ENCODE data around the gene CCDC40.

Gene CCDC40

DNA sequence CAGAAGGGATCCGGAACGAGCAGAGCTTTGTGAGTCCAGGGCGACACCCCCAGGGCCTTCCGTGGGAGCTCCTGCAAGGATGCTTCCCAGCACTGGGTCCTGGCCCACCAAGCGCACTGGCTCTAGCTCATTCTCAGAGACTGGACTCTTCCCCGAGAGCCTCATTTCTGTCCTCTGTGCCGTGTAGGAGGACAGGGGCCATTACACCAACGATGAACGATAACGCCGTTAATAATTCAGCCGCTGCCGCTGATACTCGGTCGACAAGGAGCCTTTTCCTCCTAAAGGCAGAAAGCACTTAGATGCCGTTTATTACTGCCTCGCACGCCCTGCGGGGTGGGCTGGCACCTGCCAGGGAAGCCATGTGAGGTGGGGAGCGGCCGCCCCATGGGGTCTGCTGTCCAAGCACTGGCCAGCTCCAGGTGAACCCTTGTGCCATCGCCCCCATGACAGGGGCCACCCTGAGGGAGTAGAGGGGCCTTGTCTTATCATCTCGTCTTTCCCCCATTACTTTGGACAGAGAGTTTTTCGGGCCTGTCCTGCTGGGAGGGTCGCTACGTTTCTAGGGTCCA lies 34.3 kb upstream of the CCDC40 start:
- DNase-seq, result no peak

DNA sequence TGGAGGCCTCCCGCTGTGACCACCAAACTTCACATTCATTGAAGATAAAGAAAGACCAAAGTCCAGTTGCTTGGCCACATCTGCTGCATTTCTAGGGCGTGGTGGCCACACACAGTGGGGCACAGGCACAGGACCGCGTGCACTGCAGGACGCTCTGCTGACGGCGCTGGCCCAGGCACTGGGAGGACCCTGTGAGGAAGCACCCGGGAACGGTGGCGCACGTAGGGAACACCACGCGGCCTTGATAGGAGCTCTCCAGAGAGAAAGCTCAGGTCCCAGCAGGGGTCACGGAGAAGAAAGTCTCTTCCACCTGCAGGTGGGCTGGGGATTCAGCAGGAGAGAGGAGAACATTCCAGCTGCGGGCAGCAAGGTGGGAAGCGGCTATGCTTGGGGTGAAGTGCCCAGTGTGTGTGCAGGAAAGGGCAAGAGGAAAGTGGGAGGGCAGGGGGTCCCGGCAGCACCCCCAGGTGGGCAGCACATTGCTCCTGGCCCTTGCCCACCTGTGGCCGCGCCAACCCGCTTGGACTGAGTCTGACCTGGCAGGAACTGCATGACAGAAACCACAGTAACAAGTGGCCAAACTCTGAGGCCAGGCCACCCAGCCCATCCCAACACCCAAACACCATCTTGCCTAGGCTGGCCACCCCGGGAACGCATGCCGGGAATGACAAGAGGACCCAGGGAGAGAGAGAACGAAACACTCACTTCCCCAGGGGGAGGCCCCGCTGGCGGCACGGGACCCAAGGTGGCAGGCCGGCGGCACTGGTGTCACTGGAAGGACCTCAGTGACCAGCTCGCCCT lies 33.6 kb upstream of the CCDC40 start:
- no peak for DNase-seq

DNA sequence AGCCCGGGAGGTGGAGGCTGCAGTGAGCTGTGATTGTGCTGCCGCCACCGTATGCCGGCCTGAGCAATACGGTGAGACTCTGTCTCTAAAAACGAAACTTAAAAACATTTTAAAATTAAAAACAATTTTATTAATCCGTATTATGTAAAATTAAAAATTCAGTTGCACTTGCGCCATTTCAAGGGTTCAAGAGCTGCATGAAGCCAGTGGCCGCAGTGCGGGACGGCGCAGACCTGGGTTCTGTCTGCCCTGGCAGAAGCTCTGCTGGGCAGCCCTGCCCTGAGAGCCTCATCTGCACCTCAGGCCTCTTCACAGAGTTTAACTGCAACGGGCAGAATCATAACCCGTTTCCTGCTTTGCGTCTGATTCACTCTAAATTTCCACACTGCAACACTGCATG lies 32.5 kb upstream of the CCDC40 start:
- no peak for DNase-seq

DNA sequence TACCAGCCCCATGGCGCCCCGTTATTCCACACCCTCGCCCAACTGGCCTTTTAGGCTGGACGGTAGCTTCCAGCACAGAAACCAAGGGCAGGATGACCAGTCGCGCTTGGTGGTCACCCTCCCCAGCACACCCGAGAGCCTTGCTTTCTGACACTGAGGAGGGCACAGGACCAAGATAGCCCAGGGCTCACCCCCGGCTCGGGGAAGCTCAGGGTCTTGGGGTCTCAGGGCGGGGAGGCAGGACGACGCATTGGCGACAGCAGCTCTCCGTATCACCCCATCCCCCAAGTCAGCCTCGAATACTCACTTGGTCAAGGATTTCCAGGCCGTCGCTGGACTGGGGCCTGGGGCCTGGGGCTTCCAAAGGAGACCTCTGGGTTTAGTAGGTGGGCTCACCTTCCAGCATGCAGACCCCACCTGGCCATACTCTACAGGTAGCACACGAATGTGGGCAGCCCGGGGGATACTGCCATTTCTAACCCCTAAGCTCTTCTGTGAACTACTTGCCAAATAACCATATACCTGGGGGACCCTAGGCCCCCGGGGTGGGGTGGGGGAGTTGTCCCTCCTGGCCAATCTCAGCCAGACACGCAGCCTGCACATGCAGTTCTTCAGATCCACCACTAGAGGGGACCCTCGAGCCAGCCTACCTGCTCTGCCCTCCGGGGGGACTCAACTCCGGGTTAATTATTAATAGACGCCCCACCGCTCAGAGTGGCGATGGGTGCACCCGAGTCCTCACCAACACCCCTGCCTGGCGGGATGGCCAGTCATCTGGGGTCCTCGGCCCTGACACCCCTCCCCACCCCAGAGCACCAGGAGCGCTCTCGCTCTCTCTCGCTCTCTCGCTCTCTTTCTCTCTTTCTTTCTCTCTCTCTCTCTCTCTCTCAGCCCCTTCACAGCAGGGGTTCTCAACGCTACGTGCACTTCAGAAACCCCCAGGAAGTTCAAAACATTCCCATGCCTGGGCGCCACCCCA lies 30.8 kb upstream of the CCDC40 start:
- peak in 1 of 2 experiments; percentile 33 for DNase-seq

DNA sequence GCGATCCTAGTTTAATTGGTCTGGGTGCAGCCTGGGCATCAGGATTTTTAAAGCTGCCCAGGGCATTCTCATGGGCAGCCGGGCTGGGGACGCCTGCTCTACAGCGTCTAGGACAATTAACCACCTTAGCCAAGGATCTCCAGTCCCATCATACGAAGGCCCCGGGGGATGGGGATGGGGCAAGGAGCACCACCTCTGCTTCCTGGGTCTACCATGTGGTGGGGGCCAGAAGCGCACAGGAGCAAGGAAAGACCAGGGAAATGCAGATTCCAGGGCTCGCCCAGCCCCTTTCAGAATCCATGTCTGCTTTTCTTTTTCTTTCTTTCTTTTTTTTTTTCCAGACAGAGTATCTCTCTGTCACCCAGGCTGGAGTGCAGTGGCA lies 30.1 kb upstream of the CCDC40 start:
- no peak for DNase-seq

DNA sequence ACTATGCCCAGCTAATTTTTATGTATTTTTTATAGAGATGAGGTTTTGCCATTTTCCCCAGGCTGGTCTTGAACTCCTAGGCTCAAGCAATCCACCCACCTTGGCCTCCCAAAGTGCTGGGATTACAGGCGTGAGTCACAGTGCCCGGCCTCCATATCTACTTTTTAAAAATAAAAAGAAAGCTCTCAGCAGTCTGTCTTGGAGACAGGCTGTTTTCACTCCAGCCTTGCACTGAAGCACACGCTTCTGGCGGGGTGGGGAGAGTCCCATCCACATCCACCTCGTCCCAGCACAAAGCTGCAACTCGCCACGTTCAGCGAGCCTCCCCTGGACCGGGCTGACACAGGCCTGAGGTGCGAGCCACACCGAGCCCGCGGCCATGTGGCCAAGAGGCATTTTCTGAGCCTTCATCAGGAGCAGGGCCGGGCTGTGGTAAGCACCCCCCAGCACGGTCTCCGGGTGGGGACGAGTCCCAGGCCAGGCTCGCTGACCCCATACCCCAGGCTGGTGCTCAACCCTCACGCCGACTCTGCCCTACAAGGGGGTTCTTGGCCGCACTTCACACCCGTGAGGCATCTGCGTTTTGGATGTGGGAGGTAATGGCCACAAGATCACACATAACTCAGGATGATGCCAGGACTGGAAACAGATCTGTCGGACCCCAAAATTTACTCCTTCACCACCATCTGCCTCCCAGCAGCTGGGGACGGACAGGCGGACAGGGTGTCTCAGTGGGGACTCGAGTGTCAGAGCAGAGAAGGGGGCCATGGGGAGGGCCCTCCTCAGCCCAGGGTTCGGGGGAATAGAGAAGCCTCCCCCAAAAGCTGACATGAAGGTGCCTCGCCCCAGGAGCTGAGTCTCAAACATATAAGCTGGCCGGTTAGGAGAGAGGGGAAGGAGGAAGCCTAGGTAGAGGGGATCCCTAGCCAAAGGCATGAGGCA lies 29.4 kb upstream of the CCDC40 start:
- no peak for DNase-seq

DNA sequence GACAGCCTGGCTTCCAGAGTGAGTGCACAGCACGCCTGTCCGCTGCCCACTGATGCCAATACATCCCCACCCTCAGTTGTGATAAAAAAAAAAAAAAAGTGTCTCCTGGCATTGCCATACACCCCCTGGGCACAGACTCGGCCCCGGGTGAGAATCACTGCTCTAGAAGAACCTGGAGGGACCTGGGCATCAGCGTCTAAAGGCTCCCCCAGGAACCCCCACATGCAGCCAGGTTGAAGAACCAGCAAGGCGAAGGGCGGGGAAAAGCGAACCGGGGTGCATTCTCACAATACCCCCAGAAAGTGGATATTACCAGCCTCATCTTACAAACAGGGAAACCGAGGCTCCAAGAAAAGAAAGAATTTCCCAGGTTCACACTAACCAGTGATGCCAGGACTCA lies 28.5 kb upstream of the CCDC40 start:
- DNase-seq, result no peak

DNA sequence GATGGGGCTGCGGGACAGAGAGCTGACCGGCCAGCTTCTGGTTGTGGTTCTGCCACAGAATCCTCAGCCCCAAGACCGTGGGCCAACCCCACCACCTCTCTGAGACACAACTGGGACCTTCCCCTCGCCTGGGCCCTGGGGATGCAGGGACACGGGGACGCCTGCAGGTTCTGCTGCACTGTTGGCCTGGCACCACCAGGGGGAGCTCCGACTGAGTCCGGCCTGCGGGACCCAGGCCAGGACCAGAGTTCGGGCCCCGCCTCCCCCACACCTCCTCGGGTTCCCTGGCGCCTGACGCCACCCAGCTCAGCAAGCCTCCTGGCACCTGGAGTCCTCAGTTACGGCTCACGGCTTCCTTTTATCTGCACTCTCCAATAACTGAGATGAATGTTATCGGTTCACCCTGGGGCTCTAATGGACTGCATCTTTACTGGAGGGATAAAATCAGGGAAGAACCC lies 28.0 kb upstream of the CCDC40 start:
- peak; percentile 23 to 44 for DNase-seq

DNA sequence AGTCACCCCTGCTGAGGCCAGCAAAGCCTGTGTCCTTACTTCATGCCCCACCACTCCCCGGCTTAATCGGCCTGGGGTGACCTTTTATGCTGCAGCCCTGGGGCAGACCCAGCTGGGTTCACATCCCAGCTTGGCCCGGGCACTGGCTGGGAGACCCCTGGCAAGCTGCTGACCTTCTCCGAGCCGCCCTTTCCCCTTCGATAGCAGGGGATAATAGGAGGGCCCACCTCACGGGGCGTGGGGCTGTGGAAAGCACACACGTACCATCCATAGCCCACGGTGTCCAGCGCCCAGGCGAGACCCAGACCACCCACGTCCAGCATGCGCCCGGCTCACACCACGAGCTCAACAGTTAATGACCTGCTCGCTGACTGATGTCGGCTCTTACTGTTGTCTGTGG lies 27.6 kb upstream of the CCDC40 start:
- DNase-seq, result no peak

DNA sequence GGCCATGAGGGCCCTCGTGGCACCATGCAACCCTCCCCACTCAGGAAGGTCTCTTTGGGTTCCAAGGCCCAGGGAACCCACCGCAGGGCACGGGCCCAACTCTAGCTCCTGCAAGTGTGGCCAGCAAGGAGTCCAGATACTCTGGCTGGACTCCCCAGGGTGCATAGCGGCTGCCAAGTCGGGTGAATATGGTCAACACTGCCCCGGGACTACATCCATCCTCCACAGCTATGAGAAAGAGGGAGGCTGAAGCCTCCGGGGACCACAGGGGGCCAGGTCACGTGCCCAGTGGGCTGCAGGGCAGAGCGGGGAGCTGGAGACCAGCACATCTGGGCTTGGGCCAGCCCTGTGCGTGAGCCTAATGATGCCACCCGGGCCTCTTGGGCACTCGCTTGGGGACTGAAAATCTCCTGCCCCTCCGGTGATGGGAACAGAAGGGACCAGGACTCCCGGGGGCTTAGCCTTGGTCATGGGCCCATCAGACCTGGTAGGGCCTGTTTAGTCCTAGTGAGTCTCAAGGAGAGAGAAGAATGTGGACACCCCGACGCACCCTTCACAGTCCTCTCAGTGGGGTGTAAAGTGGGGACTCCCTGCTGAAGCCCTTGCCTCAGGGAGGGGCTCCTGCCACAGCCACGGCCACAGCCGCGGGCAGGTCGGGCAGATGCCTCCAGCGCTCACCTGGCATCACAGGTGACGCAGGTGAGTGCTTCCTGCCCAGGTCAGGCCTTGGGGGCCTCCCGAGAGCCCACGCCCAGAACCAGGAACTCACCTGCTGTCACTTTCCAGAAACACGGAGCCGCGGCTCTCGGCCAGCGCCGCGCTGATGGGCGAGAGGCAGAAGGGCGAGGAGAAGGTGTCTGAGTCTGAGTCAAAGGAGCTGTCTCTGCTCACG lies 26.8 kb upstream of the CCDC40 start:
- no peak for DNase-seq

DNA sequence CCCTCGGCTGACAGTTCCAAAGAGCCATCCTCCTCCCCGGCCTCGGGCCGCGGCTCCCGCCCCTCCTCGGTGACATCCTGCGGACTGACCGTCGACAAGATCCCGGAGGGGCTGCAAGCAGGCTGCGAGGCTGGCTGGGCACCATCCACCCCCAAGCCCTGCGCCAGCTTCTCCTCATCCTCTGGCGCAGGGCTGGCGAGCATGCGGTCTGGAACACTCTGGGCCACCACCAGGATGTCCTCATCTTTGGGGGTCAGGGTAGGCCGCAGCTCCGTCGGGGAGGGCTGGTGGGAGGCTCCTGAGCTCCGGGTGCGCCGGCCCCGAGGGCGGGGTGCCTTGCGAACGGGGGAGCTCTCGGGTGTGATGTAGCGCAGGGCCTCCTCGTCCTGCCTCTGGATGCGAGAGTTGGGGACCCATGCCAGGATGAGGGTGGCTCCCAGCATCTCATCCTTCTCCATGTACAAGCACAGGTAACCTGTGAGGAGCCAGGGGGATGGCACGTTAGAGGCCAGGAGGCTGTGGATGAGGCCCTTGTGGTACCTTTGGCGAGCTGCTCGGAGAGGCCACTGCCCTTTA lies 26.1 kb upstream of the CCDC40 start:
- DNase-seq, result no peak

DNA sequence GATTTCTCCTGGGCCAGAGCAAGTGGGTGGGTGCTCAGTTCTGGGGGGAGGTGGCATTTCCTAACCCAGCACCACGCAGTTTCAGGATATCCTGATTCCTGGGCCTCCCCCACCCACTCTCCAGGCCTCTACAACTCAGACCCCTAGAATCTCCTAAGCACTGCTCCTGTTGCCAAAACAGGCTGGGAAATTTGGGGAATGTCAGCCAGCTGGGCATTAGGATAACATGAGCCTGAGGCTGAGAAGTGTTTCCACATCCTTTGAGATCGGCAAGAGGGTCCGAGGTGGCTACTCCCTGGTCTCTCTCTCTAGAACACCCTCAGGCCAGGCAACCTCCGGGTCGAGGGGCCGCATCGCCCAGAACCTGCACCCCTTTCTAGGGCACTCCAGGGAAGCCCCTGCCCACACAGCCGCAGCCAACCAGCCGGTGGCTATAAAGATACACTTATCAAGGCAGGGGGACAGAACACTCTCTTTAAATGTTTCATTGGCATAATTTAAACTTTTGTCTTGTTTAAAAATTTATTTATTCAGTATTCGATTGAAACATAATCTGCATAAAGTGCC lies 24.4 kb upstream of the CCDC40 start:
- DNase-seq, result no peak

DNA sequence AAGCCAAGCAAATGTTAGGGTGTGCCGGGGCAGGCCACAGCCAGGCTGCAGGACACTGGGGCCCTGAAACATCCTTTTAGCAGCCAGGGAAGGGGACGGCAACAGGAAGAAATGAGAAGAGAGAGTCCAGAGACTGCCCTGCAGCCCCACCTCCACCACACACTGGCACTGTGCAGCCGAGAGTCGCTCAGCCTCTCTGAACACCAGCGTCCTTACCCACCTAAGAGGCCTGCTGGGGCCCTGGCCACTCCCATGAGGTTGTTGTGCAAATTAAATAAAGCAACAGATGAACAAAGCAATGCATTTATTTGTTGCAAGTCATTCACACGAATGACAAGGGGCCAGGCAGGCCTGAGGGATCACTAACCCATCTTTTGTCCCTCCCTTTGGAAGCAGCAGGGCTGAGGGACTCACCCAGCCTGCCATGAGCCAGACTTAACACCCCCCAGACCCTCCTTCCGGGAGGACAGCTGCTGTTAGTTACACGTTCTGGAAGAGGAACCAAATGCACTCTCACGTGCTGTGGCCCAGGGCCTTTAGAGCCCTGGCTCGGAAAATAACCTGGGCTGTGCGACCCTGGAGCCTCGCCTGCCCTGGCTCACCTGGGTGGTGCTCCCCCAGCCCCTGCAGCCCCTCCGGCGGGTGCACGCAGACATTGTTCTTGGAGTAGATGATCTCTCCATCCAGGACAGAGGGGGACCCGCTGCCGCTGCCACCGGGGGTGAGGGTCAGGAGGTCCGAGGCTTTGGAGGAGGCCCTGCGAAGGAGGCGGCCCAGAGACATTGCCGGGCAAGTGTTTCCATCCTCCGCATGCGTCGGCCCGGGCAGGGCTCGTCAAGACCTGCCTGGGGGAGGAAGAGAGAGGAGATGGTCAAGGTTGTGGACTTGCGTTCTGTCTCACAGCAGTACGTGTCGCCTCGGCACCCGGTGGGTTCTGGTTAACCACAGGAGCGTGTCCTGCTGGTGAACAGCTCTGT lies 23.4 kb upstream of the CCDC40 start:
- no peak for DNase-seq

DNA sequence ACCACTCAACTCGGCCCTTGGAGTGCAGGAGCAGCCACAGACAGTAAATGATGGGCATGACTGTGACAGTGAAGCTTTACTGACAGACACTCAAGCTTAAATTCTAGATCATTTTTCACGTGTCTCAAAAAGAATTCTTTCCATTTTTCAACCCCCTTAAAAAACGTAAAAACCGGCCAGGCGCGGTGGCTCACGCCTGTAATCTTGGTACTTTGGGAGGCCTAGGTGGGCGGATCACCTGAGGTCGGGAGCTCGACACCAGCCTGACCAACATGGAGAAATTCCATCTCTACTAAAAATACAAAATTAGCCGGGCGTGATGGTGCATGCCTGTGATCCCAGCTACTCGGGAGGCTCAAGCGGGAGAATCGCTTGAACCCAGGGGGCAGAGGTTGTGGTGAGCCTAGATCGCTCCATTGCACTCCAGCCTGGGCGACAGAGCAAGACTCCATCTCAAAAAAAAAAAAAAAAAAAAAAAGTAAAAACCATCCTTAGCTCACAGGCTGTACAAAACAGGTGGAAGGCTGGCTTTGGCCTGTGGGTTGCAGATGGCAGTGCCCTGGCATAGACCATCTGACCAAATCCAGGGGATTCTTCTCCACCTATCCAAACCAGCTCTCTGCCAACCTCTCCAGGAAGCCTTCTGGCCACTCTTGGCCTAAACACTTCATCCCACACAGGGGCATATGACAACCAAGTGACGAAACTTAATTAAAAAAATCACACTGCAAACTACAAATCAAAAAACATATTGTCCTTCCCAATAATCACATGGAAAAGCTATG lies 19.0 kb upstream of the CCDC40 start:
- DNase-seq, result no peak

DNA sequence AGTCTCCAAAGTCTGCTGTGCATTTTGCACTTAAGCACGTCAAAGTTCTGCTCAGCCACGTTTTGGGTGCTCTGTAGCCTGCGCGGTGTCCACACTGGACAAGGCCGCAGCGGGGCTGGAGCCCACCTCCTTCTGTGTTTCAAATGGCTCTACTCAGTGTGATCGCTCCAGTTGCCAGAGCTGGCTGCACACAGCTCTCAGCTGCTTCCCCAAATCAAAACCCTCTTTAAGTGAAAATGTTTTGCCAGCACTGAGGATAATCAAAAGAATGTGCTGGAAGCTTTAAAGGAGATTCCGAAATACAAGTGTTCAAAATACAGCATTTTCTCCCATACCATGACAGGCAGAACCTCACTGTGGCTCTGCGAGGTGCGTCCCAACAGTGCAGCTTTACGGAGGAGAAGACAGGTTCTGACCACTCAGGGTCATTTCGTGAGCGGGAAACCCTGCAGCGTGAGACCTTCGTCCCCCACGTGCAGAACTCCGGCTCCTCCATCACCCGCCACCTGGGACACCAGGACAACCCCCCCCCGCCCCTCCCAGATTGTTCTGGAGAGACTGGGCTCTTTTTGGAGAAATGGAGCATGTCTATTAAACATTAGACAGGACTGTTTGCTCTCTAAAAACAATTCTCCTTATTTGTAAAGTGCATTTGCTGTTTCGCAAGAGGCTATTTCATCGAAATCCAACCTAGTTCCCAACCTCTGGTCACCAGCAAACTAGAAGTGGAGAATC lies 17.4 kb upstream of the CCDC40 start:
- DNase-seq, result no peak

DNA sequence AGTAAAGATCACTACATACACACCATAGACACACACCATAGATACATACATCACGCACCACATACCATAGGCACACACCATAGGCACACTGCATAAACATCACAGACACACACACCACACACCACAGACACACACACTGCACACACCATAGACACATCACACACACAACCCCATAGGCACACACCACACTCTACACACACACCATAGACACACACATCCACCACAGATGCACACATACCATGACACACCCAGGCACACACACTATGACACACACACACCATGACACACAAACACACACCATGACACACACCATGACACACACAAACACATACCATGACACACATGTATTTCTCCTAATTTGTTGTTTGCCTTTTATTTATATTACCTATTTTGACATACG lies 14.8 kb upstream of the CCDC40 start:
- DNase-seq, result no peak

DNA sequence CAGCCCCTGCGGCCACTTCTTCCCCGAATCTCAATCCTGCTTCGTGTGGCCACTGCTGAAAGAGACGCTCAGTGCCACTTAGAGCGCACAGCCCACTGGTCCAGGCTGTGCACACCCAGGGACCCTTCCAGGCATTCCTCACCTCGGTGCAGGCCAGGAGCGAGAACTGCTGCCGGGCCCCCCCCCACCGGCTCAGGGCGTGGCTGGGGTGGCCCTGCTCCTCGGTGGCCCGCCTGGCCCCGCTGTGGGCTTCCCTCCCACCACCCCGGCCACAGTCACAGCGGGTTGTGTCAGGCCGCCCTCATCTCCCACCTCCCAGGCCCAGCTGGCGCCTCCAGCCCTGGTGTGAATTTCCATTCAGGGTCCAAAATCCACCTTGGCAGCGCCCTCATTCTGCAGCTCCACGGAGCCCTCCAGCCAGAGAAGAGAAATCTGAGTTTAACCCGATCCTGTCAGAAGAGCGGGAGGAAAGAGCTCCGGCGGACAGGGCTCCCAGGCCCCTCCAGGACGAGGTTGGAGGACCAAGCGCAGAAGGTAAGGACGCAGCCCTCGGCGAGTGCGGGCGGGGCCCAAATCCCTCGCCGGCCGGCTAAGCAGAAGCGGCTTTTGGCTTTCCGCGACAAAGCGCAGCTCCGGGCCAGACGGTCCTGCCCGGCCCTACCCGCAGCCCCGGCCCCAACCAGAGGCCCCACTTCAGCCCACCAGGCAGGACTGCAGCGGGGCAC lies 12.8 kb upstream of the CCDC40 start:
- no peak for DNase-seq
